HG02885 (cell line): Measurements from ENCODE around the gene ATP8B3.

ENCODE experiments used
- ATAC-seq: cut with Tn5 transposase; IDR thresholded peaks from one replicate; pipeline ENCODE4 v1.9.1; 2021; ENCODE audit warnings: mild to moderate bottlenecking; ENCODE audit not compliant: unreplicated experiment, poor library complexity

ATP8B3 gene, protein sequence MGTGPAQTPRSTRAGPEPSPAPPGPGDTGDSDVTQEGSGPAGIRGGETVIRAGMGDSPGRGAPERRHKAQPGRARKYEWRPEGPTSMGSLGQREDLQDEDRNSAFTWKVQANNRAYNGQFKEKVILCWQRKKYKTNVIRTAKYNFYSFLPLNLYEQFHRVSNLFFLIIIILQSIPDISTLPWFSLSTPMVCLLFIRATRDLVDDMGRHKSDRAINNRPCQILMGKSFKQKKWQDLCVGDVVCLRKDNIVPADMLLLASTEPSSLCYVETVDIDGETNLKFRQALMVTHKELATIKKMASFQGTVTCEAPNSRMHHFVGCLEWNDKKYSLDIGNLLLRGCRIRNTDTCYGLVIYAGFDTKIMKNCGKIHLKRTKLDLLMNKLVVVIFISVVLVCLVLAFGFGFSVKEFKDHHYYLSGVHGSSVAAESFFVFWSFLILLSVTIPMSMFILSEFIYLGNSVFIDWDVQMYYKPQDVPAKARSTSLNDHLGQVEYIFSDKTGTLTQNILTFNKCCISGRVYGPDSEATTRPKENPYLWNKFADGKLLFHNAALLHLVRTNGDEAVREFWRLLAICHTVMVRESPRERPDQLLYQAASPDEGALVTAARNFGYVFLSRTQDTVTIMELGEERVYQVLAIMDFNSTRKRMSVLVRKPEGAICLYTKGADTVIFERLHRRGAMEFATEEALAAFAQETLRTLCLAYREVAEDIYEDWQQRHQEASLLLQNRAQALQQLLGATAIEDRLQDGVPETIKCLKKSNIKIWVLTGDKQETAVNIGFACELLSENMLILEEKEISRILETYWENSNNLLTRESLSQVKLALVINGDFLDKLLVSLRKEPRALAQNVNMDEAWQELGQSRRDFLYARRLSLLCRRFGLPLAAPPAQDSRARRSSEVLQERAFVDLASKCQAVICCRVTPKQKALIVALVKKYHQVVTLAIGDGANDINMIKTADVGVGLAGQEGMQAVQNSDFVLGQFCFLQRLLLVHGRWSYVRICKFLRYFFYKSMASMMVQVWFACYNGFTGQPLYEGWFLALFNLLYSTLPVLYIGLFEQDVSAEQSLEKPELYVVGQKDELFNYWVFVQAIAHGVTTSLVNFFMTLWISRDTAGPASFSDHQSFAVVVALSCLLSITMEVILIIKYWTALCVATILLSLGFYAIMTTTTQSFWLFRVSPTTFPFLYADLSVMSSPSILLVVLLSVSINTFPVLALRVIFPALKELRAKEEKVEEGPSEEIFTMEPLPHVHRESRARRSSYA (N-terminal part only)

DNA sequence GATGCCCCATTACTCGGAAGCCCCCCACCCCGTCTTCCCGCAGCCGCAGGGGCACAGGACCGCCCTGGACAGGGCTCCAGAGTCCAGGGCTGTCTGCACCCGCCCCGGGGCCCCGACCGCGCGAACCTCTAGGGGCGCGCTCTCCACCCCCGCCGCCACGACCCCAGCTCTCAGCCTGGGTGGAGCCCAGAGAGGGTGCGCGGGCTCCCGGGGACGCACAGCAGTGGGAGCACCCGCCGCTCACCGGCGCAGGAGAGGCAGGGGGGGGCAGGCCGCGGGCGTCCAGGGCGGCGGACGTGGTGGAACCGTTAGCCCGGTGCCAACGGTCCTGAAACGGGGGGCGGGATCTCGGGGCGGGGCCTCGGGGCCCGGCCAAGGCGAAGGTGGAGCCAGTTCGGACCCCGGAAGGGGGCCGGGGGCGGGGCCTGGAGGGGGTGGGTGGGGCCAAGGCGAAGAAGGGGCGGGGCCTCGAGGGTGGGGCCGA, at the start of gene ATP8B3:
Gene ATP8B3, minus strand, starts transcription at position 335 of the 484 bp plus-strand sequence. CDS start 540 bp downstream, outside the sequence.
- ATAC-seq: no peak

DNA sequence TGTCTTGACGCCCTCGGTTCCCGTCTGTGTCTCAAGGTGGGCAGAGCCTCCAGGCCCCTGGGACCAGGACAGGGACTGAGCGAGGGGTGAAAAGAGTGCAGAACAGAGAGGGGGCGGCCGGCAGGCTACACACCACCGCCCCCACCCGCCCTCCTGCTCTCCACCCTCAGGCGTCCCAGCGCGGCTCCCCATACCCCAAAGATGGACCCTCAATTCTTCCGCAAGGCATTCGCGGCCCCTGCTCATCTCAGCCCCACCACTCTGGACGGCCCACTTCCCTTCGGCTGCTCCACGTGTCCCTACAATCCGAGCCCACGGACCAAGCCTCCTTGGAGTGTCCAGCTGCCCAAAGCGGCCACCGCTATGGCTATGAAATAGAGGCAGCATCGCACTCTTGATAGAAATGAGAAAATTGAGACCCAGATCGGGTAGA, 49.5 kb upstream of the ATP8B3 start:
- ATAC-seq: no peak

DNA sequence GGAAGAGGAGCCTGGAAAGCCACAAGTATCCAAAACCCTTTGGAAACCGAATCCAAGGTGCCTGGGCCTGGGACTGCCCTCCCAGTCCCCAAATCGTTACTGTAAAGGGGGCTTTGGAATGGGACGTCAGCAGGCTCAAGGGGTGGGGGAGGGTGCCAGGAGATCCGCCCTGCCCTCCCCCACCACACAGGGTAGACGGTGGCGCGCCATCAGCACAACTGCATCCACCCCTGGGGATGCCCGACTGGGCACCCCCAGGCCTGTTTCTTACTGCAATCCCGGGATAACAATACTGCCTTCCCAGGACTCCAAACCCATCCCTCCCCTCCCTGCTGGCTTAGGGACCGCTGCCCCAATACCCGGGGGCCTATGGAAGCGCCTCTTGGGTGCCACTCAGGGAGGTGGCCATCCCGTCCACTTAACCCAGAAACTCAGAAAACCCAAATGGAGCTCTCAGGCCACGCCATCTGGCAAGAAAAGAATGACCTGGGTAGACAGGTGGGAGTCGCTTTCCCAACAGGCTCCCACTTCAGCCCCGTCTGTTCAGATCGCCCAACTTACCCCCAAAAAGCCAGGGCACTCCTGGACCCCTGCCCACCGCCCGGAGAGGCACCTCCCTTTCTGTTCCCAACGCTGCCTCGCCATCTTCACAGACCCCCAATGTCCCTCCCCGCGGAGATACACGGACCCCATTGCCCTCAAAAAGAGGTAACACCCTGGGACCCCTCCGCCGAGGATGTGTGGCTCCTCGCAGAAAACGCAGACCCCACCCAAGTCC, 48.9 kb upstream of the ATP8B3 start:
- no peak for ATAC-seq

DNA sequence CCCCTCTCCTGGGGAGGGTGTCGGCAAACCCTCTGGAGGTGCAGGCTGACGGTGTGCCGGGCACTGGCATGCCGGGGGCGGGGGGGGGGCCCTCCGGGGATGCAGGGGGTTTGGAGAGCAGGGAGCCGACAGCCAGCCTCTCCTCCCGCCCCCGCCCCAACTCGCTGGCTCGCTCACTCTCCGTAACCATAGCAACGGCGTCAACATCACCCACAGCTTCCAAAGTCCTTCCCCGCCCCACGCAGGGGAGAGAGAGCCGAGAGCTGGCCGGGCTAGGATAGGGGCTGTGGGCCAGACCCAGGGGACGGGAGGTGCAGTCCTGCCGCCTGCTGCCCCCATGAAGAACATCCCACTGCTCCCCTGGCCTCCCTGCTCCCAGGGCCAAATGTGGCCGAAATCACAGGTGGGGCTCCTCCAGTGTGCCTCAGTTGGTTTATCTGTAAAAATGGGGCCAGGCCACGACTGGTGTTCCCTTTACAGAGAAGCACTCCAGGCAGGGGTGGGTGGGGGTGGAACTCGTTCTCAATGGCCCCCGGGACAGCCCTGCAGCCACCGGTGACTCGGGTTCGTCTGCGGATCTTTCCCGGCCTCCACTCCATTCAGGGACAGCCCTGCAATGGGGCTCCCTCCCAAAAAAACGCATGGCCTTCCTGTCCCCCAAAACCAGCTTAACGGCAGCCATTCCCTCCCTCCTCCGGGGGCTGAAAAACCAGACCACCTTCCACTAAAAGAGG, 48.1 kb upstream of the ATP8B3 start:
- ATAC-seq: no peak

DNA sequence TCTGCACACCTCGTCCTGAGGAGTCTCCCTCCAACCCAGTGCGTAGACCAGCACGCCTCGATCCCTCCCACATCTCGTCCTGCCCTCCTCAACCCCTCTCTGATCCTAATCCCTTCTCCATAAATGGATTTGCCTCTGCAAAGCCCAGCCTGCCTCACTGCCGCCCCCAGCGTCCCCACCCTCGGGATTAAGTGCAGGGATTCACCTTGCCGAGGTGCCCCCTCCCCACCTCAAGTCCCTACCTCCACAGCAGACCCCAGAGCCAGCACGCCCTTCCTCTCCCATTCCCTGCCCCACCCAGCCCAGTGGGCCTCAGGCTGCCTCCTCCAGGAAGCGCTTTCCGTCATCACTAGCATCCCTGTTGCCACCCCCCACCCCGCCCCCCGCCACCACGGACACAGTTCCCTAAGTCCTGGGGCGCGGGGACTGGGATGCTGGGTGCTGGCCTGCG, 47.3 kb upstream of the ATP8B3 start:
- ATAC-seq: no peak

DNA sequence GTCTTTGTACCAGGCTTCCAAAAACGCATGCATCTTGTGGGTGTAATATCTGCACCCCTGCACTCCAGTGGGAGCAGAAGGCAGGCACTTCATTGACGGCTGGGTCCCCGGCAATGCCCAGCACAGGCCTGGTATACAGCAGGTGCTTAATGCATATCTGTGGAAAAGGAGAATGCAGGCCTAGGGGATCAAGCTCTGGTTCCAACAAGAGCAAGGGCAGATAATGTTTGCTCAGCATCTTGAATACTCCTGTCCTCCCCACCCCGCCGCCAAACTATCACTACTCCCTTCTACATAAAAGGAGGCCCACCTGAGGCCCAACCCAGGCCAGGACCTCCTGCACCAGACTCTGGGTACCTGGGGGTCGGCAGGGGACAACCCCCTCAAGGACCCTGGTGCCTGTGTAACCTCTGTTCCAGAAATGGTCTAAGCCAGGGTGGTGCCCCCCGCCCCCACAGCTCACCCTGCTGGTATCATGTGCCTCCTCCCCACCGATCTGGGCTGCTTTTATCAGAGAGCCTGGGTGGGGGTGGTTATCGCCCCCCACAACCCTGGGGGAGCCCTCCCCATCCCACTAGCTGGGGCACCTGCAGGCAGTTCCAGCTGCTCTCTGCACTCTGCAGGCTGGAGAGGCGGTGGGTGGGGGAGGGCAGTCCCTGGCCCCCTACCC, 46.5 kb upstream of the ATP8B3 start:
- no peak for ATAC-seq

DNA sequence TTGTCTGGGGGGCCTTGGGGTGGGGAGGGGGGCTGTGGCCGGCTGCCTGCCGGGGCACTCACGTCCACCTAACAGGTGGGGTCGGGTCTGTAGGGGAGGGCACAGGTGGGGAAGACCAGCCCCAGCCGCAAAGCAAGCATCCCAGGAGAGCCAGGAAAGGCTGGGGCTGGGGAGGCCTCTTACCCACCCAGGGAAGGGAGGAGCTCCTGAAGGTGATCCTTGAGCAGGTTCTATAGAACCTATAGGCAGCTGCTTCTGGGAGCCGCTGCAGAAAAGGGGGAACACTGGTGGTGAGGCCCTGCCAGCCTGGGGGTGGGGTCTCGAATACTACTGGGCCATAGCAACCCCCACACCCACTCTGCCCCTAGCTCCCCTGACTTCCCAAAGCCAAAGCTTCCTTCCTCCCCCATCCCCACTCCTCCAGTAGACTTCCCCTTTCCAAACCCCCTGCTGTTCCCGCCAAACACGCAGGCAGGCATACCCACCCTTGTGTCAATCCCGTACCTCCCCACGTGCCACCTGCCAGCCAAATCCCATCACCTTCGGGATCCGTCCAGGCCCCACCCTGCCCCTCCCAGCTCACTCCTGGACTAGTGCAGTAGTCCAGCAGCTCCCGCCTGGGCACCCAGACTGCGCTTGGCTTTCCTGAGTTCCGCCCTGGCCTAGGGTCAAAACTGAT, 45.7 kb upstream of the ATP8B3 start:
- ATAC-seq: no peak

DNA sequence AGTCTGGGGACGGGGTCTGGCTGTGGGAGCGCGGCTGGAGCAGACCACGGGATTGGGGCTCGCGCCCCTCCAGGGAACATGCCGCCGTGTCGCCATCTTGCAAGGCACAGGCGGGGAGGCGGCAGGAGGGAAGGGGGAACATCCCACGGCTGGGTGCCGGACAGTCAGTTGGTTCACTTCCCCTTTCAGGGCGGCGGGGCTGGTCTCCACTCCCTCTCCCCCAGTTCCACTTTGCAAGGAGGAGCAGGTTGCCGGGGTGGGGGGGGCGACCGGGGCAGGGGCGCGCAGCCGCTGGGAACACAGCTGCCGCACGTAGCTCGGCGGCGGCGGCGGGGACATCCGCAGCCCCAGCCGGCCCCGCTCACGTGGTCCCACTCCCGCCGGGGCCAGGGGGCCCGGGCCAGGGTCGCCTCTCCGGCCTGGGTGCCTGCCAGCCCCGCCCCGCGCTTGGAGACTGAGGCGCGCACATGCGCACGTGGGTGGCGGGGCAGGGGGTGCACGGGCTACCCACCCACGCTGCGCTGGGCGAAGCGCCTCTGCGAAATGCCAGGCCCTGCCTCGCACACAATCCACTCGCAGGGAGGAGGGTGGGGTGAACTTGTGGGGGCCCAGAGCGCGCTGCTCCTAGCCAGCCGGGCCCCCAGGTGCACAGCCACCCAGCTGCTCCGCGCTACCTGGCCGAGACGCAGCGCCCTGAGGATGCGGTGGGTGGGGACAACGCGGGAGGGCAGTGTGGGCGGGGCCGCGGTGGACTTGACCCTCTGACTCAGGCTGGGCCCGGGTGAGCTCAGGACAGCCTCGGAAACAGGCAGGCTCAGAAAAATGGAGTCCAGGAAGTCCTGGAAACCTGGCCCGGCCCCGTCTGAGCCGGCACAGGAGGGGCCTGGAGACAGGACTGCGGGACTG, 44.9 kb upstream of the ATP8B3 start:
- no peak for ATAC-seq

DNA sequence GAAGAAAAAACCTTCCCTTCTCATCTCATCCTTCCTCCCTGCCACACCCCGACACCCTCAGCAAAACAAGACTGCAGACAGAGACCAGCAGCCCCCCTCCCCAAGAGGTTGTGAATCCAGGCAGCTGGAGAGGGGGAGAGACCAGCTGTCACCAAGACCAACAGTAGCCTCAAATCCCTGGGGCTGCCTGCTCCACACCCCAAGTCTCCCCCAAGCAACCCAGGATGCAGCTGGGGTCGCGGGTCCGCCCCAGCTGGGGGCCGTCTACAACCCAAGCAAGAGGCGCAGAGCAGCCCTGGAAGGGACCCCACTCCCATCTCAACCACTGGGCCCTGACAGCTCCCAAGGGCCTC, 44.2 kb upstream of the ATP8B3 start:
- no peak for ATAC-seq

DNA sequence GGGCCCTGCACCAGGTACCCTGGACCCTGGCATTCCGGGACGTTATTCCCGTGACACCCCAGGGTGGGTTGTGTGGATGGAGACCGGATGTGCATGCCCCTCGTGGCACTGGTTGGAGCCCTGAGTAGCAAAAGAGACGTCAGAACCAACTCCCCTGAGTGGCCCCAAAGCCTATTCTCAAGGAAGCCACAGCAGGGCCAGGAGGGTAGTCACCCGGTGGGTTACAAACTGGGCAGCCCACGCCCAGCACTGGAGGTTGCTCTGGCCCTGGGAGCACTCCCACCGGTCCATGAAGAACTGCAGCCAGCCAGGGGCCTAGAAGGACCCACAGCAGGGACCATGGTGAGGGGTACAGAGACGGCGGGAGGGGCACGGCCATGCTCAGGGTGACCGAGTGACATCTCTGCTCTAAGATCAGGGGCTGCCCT, 43.8 kb upstream of the ATP8B3 start:
- peak; percentile 3 for ATAC-seq

DNA sequence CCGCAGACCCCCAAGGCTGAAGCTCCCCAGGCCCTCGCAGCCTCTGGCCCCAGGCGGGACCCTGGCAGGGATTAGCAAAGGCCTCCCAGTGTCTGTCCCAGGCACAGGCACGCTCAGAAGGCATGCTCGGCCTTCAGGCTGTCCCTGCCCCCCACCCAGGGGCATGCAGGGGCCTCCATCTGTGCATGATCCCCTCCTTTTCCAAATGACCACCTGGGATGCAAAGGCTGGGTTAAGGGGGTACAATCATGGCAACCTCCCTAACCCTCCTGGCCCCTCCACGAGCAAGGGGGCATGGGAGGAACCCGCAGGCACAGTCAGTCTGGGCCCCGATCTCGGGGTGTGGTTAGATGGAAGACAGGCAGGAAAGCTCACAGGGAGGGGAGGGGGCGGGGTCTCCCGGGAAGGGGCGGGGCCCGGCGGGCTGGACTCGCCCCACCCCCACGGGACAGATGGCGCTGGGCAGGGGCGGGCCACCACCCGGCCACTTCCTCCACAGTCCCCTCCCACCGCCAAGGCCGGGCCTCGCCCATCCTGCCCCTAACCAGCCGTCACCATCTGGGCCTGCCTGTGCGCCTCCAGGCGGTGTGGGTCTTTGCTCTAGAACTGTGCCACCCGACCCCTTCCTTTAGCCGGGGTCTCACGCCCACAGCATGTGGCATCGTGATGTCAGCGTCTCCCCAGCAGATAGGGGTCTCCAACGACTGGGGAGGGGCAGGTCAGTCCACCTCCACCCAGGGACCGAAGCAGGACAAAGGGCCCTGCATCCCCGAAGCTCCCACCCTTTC, 43.2 kb upstream of the ATP8B3 start:
- peak; percentile 55 for ATAC-seq

DNA sequence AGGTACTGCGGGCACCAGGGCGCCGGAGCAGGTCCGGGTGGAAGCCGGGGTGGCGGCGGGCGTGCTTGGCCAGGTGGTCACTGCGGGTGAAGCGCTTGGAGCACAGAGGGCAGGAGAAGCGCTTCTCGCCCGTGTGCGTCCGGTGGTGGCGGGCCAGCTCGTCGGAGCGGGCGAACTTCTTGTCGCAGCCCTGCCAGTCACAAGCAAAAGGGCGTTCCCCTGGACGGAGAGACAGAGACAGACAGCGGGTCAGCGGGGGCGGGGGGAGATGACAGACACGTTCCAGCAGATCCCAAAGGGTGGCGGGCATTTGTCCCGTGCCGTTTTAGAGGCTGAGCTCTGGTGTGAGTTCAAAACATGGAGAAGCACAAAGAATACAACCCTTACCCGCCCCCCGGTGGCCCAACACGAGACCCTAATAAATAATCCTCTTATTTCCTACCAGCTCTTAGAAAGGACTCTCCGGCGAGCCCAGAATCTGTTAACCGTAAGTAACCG, 42.5 kb upstream of the ATP8B3 start:
- no peak for ATAC-seq

DNA sequence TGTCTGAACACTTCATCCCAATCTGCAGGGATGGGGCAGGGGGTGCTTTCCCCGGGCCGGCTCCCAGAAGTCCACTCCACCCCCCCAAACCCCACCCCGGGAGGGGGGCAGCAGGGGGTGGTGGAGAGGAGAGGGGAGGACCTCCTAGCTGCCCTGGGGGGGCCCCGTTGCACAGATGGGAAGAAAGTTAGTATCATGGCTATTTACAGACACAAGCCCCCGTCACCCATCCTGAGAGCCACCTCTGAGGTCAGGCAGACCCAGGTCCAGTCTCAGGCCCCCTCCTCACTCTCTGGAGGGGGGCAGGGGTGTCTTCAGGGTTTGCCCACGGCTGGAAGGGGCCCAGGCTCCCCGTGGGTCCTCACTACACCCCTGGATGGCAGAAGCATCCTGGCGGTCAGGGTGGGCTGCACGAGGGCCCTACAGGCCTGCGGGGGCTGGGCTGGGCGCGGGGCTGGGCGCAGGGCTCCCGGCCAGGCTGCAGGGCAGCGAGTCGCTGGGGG, 42.0 kb upstream of the ATP8B3 start:
- no peak for ATAC-seq

DNA sequence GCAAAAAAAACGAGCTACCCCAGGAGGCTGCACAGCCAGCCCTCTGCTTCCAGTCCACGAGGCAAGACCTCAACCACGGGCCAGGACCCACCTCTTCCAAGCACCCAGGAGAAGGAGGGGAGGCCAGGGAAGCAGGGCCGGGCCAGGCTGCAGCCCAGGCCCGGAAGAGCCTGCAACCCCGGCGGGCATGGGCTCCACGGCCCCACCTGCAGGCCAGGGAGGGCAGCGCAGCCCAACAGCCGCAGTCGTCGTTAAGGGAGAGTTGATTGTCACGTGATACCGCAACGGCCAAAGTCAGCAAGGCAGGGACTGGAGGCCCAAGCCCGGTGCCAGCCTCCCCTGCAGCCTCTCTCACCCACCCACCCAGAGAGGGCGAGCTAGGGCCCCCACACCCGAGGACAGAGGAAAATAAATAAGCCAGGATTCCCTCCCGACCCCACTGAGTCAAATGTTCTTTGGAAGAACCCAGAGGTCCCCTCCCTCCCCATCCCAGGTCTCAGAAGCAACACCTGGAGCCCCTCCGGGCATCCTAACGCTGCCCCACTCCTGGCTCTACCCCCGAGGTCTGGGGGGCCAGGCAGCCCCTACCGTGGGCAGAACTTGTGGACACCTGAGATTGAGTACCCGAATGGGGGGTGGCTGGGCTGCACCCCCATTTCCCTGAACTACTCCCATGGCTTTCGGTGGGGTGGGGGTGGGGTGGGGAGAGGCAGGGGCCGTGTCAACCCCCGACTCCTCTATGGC, 41.4 kb upstream of the ATP8B3 start:
- no peak for ATAC-seq

DNA sequence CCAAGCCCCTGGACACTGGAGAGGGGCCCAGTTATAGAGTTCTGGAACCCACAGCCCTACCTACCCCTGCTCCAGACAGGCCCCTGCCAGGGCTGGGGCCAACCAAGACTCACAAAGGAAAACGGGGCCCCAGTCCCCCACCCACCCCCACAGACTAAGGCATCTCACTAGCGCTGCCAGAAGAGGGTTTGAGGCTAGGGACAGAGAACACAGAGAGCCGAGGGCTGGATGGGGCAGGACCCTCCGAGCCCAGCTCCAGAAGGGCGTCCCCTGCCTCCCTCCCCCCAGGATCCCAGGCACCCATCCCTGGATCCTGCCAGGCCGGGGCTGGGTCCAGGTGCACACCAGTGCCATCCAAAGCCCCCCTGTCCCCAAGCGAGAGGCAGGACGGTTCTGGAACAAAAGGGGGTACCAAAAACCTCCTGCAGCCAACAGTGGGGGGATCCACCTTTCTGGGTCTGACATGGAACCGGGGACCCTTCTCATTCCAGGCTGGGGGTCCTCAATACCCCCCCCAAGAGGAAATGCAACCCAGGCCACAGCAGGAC, 40.6 kb upstream of the ATP8B3 start:
- ATAC-seq: no peak
